HG03469 (cell line): ENCODE measurements around the gene GALNT10.

Experiments used
- ATAC-seq: cut with Tn5 transposase; IDR thresholded peaks from one replicate; pipeline ENCODE4 v1.9.1; 2021; ENCODE audit warnings: mild to moderate bottlenecking, moderate library complexity, moderate number of reproducible peaks; ENCODE audit not compliant: unreplicated experiment

The GALNT10 gene

DNA sequence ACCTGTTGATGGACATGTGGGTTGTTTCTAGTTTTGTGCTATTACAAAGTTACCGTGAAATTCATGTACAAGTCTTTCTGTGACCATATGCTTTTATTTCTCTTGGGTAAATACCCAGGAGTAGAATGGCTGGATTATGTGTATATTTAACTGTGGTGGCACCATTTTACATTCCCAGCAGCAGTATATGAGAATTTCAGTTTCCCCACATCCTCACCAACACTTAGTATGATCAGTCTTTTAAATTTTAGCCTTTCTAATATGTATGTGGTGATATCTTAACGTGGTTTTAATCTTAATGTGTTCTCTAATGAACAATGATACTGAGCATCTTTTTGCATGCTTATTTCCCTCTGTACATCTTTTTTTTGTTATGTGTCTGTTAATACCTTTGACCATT lies 36.6 kb downstream of the GALNT10 start:
- no peak for ATAC-seq

DNA sequence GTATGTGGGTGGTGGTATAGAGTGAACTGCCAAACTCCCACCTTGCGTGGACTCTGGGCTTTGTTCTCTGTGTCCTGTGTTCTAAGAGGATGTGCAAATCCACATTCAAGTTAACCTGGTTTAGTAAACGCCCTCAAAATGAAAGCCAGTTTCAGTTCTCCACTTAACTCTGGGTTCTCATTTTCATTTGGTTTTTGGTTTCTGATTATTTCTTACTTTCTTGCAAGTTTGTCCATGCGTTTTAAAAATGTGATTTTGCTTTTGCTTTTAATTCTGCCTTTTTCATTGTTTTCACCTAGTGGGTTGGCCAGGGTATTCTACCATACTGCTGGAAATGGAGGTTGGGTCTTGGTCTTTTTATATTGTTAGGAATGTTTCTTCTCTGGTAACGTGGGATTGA lies 38.2 kb downstream of the GALNT10 start:
- peak; percentile 86 for ATAC-seq

DNA sequence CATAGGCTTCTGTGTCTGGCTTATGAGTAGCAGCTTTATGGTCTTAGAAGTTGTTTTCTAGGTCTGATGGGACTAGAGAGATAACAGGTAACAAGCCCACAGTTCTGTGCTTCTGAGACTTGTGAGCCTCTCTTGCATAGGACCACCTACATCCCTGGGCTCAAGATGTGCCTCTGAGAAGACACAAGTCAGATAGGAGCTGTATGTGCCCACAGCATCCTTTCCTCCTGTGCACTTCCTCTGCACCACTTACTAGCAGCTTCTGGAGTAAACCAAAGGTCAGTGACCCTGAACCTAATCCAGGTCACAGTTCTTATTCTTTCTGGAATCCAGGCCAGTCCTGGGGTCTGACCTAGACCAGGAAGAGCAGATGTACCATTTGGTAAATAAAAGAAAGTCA lies 40.0 kb downstream of the GALNT10 start:
- no peak for ATAC-seq

DNA sequence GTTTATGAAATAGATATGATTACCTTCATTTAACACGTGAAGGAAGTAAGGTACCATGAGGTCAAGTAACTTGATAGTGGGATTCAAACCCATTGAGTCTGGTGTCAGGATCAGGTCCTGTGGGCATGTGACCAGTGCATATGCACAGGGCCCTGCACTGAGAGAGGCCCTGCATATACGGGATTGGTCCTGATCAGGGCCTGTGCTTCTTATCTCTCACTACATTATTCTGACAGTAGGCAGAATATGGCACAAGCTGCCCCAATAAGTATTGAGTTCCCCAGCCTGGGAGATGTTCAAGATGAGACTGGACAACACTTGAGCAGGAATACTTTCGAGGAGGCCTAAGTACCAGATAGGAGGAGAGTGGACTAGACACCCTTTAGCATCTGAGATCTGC lies 44.0 kb downstream of the GALNT10 start:
- ATAC-seq = no peak

DNA sequence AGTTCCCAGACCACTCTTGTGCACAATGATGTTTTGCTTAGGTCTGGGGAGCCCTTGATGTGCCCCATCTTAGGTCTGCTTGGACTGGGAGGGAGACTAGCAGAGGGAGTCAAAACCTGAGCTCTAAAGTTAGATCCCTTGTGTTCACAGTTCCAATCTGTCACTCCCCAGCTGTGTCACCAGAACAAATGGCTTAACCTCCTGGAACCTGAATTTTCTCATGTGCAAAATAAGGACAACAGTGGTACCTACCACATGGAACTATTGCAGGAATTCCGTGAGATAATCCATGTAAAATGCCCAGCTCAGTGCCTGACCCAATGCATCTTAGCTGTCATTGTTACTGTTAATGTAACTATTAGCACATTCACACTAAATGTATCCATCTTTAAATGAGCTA lies 45.5 kb downstream of the GALNT10 start:
- no peak for ATAC-seq

DNA sequence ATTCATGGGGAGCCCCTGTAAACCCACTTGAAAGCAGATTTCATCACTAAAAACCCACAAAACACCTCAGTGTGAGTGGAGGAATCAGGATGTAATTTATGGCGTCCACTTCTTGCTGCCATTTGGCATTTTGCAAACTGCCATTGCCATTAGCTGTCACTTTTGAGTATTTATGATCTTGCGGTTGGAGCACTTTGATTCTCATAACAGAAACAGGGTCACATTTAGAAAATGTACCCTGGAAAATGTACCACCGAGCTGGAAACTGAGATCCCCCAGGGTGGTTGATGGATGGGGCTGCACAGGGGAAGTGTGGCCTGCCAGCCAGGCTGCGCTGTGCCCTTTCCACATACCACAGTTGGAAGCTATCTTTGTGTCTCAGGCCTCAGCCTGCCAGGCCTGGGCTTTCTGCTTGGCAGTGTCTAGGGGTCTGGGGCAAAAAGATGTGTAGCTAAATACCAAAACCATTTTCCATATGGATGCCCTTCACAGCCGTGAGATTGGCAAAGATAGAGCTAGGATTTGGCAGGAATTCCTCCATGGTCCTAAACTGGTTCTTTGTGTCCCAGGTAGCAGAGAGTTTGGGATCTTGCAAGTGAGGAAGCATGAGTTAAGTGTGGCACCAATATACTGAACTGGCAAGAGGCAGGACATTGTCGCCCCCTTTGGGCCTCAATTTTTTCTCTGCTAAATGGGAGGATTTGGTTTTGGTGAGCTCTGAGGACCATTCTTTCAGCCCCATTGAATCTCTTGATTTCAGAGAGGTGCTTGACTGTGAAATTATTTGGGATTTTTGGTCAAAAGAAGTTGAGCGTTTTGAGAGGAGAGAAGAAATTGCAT lies 46.2 kb downstream of the GALNT10 start:
- no peak for ATAC-seq

DNA sequence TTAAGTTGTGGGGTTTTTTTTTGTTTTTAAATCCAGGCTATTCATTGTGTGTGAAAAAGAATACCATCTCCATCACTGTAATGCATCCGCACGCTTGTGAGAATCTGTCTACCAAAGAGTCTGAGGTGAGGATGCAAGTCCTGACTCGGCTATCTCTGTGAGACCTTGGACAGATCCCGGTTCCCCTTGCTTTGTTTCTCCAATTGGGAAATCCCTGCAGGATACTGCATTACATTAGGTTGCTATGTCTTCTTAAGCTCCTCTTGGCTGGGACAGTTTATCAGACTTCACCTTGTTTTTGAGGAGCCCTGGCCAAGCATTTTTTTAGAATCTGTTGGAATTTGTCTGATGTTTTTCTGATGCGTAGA lies 46.8 kb downstream of the GALNT10 start:
- ATAC-seq = no peak

DNA sequence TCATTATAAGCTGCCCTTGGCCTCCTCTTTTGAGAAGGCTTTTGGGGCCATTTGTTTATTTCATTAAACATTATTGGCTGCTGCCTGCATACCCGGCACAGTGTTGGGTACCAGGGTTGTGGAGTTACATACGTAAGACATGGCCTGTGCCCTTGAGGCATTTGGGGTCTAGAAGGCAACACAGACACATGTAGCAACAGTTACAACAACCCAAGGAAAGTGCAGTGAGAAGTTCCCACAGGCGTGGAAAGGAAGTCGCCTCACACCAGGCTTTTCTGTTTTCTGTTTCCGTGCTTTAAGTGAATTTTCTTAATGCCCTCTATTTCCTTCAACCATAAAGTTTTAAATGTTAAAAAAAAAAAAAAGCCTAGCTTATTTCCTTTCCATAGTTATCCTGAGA lies 47.4 kb downstream of the GALNT10 start:
- ATAC-seq = no peak

DNA sequence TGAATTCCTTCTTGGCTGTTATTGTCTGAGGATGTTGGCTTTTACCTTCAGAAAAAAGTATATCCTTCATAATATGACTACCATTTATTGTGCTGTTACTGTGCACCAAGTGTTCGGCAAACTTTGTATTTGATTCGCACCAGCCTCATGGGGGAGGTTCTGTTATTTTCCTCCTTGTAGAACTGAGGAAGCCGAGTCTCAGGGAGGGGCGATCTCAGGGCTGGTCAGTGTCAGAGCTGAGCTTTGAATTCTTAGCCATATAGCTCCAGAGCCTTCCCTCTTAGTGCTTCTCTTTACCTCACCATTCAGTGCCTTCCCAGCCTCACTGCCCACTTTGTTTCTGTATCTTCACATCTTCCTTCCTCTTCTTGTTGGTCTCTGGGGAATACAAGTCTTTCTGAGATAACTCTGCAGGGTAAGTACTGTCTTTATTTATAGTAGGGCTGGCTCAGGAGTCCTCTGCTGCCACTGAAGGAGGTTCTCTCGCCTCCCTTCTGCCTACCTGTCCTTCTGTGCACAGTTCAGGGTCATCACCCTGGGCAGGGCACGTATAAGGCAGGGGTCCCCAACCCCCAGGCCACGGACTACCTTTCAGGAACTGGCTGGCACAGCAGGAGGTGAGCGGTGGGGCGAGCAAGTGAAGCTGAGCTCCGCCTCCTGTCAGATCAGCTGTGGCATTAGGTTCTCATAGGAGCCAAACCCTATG lies 48.4 kb downstream of the GALNT10 start:
- peak; percentile 66 for ATAC-seq

DNA sequence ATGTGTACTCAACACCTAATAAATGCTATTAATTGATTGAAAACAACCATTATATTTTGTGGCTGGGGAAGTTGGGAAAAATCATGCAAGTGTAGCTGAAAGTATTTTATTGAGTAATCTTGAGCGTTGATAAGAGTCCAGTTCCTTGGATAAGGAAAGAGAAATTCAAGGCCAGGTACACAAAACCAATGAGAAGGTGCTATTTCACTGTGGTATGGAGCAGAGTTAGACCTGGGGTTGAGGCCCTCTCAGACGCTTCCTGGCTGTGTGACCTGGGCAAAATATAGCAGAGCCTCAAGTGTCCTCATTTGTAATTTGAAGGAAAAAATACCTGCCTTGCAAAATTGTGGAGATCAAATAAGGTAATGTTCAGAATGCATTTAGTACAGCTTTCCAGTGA lies 50.1 kb downstream of the GALNT10 start:
- no peak for ATAC-seq

DNA sequence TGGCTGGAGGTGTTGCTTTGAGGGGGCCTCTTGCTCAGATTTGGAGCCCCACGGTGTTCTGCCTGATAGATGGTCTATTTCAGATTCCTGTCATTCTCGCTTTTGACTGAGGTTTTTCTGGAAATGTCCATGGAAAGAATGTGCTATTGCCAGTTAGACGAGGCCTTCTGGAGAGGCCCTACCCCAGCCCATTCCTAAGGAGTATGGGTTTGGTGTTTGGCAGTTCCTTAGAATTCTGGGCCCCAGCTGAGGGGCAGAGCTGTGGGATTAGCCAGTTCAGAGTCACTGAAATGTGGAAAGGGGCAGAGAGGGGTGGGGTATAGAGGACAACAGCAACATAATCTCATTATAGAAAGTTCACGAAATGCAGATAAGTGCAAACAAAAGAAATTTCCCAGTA lies 50.5 kb downstream of the GALNT10 start:
- ATAC-seq = no peak

DNA sequence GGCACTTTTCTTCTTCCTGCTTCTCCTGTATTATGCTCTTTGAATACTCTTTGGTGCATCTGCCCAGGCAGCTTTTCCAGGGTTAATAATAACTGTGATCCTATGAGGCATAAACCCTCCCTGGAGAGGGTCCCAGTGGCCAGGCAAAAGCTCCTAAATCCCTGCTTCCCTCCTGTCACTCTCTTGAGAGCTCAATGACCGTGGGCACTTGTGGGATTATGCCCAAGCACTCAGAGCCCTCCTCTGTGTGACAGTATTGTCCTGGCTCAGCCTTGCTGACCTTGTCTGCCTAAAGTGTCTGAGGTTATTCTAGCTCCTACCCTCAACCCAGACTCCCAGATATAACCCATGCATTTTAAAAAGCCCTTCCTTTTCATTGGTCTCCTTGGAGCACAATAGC lies 51.9 kb downstream of the GALNT10 start:
- ATAC-seq = no peak

DNA sequence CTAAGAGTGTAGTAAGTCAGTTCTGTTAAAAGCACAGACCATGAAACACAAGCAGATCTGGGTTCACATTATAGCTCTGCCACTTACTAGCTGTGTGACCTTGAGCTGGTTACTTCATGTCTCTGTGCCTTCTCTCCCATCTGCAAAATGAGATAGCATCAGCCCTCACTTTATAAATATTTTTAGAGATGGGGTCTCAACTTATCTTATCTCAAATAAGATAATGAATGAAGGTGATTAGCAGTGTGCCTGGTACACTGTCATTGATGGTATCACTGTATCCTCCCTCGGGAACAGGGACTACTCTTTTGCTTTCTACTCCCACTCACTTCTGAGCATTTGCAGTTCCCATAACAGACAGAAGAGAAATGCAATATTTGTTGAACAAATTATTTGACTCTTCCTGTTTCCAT lies 52.4 kb downstream of the GALNT10 start:
- ATAC-seq = peak; percentile 50

DNA sequence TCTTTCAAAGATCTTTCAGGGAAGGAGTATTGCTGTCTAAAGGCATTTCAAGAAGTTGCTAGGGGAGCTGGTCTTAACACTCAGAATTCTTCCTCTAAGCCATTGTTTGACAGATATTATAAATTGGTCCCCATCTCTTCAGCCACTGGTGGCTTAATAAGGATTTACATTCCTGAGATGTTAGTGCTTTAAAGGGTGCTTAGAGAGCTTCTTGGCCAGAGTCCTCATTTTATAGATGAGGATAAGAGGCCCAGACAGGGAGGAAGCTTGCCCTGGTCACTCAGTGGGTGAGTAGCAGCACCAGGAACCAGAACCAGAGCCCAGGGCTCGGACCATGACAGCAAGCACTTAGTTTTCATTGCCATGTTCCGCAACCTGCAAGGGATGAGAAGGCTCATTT lies 53.2 kb downstream of the GALNT10 start:
- ATAC-seq = no peak

DNA sequence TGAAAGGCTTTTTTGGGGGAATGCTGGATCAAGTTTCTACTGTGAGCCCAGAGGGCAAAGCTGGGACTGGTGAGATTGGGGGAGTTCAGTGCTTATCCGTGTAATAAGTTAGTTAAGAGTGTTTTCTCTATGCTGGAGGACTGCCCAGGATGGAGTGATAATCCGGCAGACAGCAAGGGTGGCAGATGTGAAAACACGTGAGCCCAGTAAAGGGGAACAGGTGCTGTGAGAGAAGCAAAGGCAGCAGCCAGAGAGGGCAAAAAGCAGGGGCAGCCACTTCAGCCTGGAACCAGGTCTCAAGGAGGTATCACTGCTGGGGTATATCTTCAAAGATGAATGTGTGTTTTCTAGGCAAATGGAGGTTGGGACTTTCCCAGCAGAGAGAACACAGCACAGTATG lies 53.9 kb downstream of the GALNT10 start:
- ATAC-seq = no peak

DNA sequence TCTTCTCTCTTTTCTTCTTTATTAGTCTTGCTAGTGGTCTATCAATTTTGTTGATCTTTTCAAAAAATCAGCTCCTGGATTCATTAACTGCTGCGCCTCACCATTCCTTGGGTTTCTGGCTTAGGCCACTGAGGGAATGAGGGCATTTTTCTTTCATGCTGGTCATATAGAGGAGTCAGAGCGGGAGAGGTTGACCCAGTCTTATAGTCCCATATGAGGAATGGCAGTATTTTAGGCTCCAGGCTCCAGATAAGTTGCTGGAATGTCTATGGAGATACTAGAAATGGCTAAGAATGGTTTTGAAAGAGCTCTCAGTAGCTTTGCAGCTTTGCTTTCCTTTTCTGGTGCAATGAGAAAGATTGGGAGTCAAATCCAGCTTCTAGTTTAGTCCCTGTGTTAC lies 58.2 kb downstream of the GALNT10 start:
- ATAC-seq = no peak

DNA sequence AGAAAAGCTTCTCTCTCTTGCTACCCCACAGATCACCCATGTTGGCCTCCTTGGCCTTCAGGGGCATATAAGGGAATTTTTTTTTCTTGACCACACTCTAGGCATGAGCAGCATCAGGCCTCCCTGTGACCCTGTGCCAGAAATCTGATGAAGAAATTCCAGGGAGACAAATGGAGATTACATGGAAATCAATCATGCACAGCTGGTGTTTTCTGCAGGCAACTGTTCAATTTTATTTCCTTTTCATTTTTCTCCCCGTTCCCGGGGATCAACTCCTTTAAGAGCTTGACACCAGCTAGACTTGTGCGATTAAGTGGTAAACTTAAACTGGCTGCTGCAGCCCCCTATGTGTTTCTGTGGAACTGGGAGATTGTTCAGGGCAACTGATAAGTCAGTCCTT lies 59.3 kb downstream of the GALNT10 start:
- ATAC-seq = no peak

DNA sequence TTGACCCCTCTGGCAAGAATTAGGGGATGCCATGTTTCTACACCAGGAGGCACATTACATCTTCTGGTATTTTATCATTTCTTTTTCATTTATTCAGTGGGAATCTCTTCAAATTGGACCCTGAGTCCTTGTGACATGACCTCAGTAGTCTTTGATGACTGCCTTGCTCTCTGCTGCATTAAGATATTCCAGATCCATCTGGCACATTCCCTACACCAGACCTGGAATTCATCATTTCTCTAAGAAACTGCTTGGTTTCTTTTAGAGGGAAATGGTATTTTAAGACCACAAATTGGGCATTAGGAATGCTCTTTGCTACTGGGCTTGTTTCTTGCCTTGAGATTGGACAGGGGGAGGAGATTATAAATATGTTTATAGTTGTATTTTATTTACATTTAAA lies 61.0 kb downstream of the GALNT10 start:
- ATAC-seq = no peak

DNA sequence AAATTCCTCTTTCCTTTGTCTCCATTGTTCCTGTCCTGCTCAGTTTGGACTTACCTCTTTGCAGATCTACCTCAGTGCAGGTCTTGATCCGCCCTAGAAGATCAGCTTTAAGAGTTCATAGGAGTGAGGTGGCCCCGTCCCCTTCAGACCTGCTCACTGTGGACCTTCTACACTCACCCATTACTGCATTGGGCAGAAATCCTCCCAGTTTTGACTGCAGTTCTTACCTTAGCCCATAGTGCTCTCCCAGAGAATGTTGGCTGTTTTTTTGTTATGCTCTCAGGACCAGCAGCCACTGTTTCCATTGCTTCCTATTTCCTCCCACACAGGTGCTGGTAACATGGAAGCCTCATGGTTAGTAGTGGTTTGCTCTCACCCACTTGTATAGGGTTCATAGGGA lies 63.3 kb downstream of the GALNT10 start:
- ATAC-seq = no peak

DNA sequence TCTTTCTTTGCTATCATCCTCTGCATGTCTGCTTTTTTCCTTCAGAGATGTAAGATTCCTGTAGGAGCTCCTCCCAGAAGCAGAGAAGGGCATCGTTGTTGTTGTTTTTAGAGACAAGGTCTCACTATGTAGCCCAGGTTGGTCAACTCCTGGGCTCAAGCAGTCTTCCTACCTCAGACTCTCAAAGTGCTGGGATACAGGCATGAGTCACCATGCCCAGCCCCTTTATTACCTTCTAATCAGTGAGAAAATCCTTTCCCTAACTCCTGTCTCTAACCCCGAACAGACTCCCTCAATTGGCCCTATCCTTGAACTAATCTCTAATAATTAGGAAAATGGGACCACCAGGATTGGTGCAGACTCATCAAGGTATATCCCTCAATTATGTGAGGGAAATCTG lies 64.4 kb downstream of the GALNT10 start:
- no peak for ATAC-seq

DNA sequence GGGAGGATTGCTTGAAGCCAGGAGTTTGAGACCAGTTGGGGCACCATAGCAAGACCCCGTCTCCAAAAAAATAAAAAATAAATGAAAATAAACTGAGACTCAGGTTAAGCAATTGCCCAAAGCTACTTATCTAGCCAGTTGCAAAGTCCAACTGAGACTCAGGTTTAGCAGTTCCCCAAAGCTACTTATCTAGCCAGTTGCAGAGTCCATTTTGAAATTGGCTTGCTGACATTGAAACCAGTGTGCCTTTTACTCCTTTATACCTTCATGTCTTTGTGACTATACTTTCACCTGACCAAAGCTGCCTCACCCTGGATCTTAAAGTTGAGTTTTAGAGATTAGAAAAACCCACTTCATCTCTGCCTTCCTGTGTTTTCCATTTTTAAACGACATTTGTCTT lies 66.5 kb downstream of the GALNT10 start:
- ATAC-seq = no peak

DNA sequence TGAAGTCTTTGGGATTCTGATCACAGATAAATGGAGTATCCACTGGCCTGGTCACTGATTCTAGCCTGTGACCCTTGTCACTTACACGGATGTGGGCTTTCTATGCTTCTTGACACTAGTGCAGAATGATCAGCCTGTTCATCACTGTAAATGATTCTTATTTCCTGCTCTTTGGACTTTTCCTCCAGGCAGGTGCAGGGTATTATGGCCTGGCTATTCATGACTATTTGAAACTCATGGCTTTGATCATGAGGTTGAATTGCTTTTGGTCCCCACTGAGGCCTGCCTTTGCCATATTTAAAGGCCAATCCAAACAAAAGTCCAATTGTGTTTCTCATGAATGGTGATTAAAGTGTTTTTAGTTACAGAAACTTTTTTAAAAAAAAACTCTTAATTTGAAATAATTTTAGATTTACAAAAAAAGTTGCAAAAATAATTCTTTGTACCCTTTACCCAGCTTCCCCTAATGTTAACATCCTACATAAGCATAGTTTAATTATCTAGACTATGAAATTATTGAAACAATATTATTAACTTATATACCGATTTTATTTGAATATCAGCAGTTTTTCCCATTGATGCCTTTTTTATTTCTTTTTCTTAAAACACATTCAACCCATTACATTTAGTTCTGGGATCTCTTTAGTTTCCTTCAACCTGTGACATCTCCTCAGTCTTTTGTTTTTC lies 68.1 kb downstream of the GALNT10 start:
- ATAC-seq = no peak
